ENCODE data around the gene SCAPER.

SCAPER gene, protein sequence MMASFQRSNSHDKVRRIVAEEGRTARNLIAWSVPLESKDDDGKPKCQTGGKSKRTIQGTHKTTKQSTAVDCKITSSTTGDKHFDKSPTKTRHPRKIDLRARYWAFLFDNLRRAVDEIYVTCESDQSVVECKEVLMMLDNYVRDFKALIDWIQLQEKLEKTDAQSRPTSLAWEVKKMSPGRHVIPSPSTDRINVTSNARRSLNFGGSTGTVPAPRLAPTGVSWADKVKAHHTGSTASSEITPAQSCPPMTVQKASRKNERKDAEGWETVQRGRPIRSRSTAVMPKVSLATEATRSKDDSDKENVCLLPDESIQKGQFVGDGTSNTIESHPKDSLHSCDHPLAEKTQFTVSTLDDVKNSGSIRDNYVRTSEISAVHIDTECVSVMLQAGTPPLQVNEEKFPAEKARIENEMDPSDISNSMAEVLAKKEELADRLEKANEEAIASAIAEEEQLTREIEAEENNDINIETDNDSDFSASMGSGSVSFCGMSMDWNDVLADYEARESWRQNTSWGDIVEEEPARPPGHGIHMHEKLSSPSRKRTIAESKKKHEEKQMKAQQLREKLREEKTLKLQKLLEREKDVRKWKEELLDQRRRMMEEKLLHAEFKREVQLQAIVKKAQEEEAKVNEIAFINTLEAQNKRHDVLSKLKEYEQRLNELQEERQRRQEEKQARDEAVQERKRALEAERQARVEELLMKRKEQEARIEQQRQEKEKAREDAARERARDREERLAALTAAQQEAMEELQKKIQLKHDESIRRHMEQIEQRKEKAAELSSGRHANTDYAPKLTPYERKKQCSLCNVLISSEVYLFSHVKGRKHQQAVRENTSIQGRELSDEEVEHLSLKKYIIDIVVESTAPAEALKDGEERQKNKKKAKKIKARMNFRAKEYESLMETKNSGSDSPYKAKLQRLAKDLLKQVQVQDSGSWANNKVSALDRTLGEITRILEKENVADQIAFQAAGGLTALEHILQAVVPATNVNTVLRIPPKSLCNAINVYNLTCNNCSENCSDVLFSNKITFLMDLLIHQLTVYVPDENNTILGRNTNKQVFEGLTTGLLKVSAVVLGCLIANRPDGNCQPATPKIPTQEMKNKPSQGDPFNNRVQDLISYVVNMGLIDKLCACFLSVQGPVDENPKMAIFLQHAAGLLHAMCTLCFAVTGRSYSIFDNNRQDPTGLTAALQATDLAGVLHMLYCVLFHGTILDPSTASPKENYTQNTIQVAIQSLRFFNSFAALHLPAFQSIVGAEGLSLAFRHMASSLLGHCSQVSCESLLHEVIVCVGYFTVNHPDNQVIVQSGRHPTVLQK (N-terminal part only)

GRCh38 chr15:76905013-76905839, at the start of gene SCAPER:
TSS of gene SCAPER (minus strand) at chr15:76905340. CDS start at chr15:76883817, 21,523 bp downstream.
- DNase-seq, result peak; percentile 87

GRCh38 chr15:76954744-76955143, 49.6 kb upstream of the SCAPER start:
- no peak for DNase-seq

DNA sequence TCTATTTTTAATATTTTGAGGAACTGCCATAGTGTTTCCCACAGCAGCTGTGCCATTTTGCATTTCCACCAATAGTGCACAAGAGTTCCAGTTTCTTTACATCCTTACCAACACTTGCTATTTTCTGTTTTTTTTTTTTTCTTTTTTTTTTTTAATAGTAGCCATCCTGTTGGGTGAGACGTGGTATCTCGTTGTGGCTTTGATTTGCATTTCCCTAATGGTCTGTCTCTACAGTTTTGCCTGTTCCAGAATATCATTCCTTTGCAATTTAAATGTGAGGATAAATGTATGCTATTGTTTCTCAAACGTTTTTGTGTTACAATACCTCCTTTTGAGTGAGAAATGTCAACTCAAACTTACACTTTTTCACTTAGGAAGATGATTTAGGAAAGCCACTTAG, 48.8 kb upstream of the SCAPER start:
- no peak for DNase-seq

DNA sequence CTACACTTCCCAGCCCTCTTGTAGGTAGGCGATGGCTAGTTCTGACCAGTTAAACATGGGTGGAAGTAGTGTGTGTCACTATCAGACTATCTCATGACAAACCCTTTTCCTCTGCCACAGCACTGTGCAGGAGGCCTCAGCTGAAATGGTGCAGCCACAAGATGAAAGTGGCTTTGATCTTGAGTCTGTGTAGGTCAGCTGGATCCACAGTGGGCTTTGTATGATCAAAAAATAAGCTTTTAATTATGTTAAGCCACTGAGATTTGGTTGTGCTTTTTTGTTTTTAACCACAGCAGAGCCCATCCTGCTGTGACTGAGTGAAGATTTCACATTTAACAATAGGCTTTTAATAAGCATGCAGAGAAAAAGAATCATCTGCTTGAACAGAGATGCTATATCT, 46.1 kb upstream of the SCAPER start:
- peak; percentile 14 for DNase-seq

GRCh38 chr15:76947454-76947853, 42.3 kb upstream of the SCAPER start:
- DNase-seq, result no peak

DNA sequence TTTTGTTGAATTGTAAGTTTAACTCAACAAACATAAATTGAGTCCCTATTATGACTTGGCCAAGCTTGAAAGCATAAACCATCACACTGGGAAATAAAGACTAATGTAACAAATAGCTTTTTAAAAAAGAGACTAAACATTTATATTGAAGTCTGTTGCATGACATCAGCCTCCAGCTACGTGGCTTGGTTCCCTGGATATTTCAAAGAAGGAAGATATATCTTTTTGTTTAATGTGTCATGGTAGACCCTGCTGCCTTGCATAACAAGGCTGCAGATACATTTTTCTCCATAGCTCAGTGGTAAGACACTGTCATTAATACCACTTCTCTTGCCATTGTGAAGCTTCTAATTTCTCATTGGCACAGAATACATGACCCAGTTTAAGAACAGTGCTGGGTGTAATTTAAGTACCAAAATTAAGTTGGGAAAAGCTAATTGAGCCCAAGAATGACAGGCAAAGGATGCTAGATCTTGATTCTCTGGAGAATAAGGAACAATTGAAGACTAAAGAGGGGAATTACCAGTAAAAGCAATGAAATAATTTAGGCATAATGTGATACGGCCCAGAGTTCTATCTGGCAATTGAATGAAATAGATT, 40.5 kb upstream of the SCAPER start:
- no peak for DNase-seq

DNA sequence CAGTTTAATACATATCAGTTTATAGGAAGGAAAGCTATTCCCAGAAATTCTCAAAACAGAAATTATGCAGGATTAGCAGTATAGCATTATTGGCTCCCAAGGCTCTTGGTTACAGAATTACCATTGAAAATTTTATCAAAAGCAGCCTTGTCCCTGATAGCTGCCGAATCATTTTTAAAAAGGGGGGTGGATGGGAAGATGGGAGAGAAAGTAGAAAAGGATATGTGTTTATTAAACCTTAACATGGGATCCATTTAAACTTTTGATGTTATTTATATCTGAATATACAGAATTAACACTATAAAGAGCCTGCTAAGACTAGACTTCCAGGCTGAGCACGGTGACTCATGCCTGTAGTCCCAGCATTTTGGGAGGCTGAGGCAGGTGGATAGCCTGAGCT, 37.2 kb upstream of the SCAPER start:
- DNase-seq, result no peak

DNA sequence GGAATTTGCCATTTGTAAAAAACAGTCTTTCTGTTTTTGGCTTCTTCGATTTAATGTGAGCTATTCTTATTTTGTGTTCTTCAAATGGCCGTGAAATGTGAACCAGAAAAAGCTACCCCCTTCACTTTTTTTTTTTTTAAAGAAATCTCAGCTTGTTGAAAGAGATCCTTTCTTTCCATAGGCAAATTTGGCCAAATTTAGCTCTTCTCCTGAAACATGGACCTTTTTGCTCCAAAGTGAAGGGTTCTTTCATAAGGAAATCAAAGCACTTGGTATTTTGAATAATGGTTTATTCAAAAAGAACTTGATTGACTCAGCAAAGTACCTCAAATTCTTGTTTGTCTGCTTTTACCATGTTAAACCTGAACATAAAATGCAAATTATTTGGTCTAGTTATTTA, 36.5 kb upstream of the SCAPER start:
- no peak for DNase-seq

GRCh38 chr15:76939715-76940114, 34.6 kb upstream of the SCAPER start:
- DNase-seq, result no peak

- DNase-seq, result no peak
Observed at GRCh38 chr15:76938752-76939151, 33.6 kb upstream of the SCAPER start.

DNA sequence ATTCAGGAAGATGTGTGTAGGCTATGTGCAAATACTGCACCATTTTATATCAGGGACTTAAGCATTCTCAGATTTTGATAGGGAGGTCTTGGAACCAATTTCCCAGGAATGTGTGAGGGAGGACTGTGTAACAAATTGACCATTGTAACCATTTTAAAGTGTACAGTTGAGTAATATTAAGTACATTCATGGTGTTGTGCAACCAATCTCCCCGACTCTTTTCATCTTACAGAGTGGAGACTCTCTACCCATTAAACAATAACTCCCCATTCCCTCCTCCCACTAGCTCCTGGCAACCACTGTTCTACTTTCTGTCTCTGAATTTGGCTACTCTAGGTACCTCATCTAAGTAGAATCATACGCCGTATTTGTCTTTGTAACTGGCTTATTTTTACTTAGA, 31.5 kb upstream of the SCAPER start:
- no peak for DNase-seq

GRCh38 chr15:76935620-76936019, 30.5 kb upstream of the SCAPER start:
- DNase-seq, result no peak

DNA sequence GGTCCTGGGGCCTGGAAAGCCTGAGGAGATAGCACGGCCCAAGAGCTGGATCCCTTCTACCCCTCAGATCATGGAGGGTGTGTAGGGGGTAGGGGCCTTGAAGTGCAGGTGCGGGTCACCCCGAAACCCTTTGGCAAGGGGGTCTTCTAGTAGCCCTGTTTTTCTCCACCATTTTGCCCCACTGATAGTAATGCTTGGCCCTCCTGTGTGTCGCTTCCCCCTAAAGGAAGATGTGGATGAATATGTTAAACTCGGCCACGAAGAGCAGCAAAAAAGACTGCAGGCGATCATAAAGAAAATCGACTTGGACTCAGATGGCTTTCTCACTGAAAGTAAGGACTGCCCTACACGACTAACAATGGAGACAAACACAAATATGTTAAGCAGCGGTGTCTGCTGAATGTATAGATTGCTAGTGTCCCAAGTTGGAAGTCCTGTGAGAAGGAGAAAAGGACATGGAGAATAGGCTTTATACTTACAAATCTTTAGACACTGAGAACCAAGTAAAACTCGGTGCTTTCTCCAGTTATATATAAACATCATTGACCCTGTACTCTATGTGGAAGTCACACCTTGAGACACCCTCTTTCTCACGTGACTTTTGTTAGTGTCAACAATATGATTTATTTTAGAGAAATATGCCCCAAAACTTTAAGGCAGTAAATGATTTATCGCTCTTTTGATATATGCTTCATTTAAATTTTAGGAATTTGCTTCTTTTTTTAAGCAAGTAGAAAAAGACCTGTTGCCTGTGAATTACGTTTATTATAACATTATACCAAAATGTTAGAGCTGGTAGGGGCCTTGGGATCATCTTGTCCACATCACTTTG, 27.2 kb upstream of the SCAPER start:
- DNase-seq, result peak; percentile 51

DNA sequence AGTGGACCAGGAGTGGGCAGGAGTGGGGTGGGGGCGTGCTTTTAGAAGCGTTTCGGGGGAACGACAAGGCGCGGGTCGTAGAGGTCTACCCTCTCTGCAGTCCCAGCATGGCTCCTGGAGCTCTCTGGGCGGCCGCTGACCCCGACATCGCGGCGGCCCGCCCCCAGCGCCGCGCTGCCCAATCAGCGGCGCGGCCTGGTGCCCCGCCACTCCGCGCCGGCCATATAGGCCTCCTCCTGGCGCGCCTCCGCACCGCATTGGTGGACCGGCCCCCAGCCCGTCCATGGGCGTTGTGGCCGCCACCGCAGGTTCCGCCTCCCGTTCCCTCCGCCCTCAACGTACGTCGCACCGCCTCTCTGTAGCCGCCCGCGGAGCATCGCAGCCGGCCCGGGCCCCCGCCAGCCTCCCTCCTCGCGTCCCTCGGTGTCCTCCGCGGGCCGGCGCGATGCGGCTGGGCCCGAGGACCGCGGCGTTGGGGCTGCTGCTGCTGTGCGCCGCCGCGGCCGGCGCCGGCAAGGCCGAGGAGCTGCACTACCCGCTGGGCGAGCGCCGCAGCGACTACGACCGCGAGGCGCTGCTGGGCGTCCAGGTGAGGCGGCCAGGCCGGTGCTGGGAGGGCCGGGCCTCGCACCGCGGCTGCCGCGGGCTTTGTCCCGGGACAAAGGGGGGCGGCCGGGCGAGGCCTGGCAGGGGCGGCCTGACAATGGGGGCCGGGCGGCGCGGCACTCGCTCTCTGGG, 26.4 kb upstream of the SCAPER start, which contains the start of gene RCN2:
Gene RCN2, plus strand, starts transcription at position 353 of the 738 bp plus-strand sequence. Its CDS starts 93 bp downstream, at position 446.
- DNase-seq, result peak; percentile 96

DNA sequence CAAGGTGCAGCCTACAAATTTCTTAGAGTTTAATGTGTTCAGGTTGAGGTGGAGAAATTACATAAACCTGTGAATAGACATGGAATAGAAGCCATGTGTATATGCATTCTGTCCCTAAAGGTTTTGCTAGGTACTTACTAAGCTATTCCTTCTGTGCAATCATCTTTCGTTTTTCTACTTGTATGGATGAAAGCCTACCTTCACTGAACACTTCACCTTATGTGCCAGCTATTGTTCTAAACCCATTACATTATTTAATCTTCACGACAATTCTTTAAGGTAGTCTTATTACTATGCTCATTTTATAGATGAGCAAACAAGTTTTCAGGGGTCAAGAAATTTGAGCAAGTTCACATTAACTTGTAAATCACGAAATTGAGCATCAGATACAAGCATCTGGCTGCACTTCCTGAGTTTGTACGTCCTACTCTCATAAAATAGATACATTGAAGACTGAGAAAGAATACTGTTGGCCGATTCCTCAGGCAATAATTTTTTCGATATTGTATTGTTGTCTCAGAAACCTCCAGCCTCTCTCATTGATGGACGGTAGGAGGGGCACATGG, 25.8 kb upstream of the SCAPER start:
- DNase-seq, result peak; percentile 56

DNA sequence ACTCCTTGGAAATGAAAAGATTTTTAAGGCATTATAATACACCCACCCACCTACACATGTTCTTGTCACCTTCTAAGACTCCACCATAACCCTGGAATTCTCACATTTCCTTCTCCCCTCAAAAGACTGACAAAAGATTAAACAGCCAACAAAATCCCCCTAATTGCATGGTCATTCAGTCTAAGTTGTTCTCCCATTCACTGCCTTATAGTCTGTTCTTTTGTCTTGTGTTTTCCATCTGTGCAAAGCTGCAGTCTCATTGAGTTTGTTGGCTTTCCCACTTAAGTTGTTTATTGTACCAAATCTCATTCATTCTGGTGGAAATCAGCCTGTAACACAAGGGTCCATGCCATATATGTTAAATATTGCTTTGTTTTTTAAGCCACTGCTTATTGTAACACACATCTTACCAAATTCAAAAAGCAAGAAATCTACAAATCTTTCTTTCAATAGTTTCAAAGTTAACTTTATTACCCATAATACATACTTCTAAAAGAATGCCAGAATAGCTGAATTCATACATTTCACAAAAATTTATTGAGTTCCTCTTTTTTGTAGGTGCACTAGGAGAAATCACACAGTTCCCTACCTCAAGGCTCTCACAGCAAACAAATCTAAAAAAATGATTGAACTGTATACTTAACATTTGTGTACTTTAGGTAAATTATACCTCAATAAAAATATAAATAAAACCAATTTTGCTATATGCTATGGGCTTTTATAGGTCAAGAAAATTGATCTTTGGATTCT, 24.0 kb upstream of the SCAPER start:
- DNase-seq, result no peak

DNA sequence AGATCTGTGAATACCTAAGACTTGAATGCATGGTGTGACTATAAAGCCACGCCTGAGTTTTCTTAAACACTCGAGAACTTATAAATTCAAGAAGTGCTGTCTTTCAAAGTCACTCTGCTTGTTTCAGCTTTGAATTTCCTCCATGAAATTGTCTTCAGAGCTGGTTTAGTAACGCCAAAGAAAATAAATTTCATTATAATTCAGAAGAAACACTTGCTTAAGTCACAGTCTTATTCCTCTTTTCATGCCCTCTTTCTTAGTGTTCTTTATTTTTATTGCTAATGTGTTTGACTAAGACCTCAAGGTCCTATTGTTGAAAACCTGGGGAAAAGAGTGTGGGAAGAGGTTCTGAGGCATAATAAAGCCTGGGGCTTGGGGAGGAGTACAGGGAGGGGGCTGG, 23.1 kb upstream of the SCAPER start:
- DNase-seq, result no peak

DNA sequence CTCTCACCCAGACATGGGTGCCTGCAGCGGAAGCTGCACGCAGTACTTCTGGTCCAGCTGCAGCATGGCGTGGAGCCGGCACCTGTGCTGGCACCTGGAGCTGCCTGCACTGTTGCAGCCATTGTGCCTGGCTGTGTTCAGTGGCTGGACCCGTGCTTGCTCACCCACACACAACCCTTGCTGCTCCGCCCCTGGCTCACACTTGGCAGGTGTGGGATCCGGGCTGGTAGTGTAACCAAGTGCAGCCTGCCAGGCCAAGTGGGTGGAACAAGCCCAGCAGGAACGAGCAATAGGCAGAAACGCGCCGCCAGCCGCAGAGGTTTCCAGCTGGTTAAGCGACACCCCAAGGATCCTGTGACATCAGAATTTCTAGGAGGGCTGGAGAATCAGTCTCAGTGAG, 11.2 kb upstream of the SCAPER start:
- no peak for DNase-seq

DNA sequence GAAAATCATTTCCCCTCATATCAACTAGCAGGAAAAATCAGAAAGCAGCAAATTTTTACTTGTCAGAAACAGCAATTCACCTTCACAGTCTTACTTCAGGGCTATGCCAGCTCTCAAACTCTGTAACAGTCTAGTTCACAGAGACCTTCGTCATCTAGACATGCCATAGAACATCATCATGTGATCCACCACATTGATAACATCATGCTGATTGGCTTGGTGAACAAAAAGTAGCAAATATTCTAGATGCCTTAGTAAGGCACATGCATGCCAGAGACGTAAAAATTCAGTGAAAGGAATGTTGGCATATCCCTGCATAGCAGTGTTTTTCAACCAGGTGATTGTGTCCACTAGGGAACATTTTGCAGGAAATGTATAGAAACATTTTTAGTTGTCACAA, 8.6 kb upstream of the SCAPER start:
- no peak for DNase-seq

Data from OCI-M1 (cell line).